SJCRH30 (cell line): ENCODE data around the gene DSE. TPM values are rescaled to one million over a fixed set of nuclear protein-coding genes. Genes with fewer than 3 reads are reported as not detected.

Experiments
- DNase-seq, 2 experiments: peaks; one replicate each; pipeline ENCODE4 v3.0.0-alpha.2; 2015 to 2020
- H3K27ac ChIP-seq: fragments of 250-450 bp; sonication (Bioruptor Pico); 2 replicates; pipeline ENCODE4 v1.5.1; 2020; ENCODE audit warnings: mild to moderate bottlenecking, moderate library complexity
- H3K27me3 ChIP-seq: fragments of 250-450 bp; sonication (Bioruptor Pico); 2 replicates; pipeline ENCODE4 v1.5.1; 2020; ENCODE audit warnings: mild to moderate bottlenecking, moderate library complexity
- H3K36me3 ChIP-seq: fragments of 250-450 bp; sonication (Bioruptor Pico); 2 replicates; pipeline ENCODE4 v1.5.1; 2020; ENCODE audit warnings: mild to moderate bottlenecking, moderate library complexity
- H3K4me1 ChIP-seq: fragments of 250-450 bp; sonication (Bioruptor Pico); 2 replicates; pipeline ENCODE4 v1.5.1; 2020; ENCODE audit warnings: mild to moderate bottlenecking, moderate library complexity
- H3K4me3 ChIP-seq: fragments of 250-450 bp; sonication (Bioruptor Pico); 2 replicates; pipeline ENCODE4 v1.5.1; 2020; ENCODE audit warnings: mild to moderate bottlenecking, moderate library complexity
- H3K9me3 ChIP-seq: fragments of 250-450 bp; sonication (Bioruptor Pico); replicated peaks from 2 replicates; pipeline ENCODE4 v1.5.1; 2020; ENCODE audit warnings: mild to moderate bottlenecking, moderate library complexity
- total RNA-seq: library from RNA; depleted of rRNA; stranded (reverse); fragments of >200 nt; shearing (Covaris generic); gene quantifications from 2 replicates; pipeline ENCODE4 v1.2.3, GENCODE V29; 2014

DSE gene
- total RNA-seq, 1 experiment from 2014 or later: 51.0 TPM

DNA sequence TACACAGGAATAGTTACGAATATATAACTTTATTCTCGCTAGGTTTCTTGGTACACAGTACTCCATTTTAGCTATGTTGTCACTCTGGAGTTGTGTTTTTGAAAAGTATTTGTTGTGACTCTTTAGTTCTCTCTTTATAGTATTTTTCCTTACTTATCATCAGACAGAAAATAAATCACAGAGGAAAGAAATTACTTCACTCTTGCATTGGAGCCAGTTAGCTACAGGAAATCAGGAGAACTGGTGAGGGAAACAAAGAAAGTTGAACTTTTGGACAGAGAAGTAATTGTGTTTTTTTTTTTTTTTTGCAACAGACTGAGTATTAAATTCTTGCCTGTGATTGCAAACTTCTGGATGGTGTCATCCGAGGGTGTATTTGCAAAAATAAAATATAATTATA lies 33.9 kb downstream of the DSE start:
- no peaks in the 10 kb centered on the region for H3K27me3 ChIP-seq
- H3K4me3 ChIP-seq: peak overlapping the region; percentile 1; the same call in 1 of the 2 replicates
- no peak for DNase-seq
- H3K27ac ChIP-seq: peak overlapping the region; percentile 35
- H3K4me1 ChIP-seq: peaks cover 35% of the 10 kb centered on the region
- H3K36me3 ChIP-seq: 0 out of 2 replicates have a peak, but pooled peaks cover 6% of the 10 kb centered on the region
- H3K9me3 ChIP-seq: no peaks in the 10 kb centered on the region

DNA sequence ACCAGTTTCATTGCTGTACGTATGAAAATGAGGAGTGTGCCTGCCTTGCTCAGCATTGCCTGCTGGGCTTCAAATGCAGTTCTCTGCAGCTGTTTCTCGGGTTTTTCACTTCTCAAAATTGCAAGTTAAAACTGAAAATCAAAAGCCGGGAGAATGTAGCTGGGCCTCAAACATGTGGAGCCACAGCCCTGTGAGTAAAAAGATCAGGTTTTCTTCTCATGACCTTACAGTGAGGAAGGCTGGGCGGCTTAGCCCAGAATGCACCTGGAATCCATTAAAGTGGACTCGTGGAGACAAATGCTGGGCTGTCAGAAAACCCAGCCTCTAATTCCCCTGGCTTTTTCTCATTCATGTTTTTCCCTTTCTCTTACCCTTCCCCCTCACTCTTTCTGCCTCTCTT lies 34.4 kb downstream of the DSE start:
- Histone ChIP-seq H3K27ac (peak overlapping the region; percentile 35), H3K36me3 (0 out of 2 replicates have a peak, but pooled peaks cover 3% of the 10 kb centered on the region), H3K9me3 (no peaks in the 10 kb centered on the region), H3K4me1 (peaks cover 32% of the 10 kb centered on the region), H3K4me3 (peak overlapping the region; percentile 1; the same call in 1 of the 2 replicates), H3K27me3 (no peaks in the 10 kb centered on the region)
- DNase-seq: peak; percentile 49 to 76

- Histone ChIP-seq H3K27me3 (no peaks in the 10 kb centered on the region), H3K4me3 (no peak overlapping the region), H3K9me3 (no peaks in the 10 kb centered on the region), H3K27ac (peak overlapping the region; percentile 35), H3K36me3 (0 out of 2 replicates have a peak, but pooled peaks cover 3% of the 10 kb centered on the region), H3K4me1 (peaks cover 33% of the 10 kb centered on the region)
- peak; percentile 23 to 60 for DNase-seq
Measured at GRCh38 chr6:116405652-116406356, 35.1 kb downstream of the DSE start.

DNA sequence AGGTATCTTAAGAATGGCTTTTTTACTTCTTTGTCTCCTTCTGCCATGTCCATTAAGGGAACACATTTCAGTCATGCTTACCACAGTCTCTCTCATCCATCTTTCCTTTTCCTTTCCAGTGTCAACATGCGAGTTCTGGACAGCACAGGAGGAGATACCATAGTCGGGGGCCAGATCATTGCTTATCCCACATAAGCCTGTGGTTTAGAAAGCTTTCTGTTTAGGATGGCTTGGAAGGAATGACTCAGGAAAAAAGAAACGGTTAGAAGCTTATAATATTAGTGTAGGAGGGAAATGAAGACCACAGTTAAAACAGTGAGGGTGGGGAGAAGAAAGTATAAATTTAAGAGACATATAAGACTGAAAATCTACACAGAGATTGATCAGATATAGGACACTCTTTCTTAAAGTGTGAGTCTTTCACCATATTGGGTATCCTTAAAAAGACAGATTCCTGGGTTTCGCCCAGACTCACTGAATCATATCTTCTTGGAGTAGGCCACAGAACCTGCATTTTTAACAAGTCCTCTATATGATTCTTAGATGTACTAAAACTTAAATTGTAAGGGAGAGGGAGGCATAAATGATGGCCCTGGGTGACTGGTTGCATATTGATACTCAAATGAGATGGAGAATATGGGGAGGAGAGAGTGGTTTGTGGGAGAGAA lies 36.1 kb downstream of the DSE start:
- no peaks in the 10 kb centered on the region for H3K27me3 ChIP-seq
- H3K27ac ChIP-seq: peak overlapping the region; percentile 21; the same call in 1 of the 2 replicates
- peaks cover 43% of the 10 kb centered on the region for H3K4me1 ChIP-seq
- no peaks in the 10 kb centered on the region for H3K9me3 ChIP-seq
- H3K36me3 ChIP-seq: 0 out of 2 replicates have a peak, but pooled peaks cover 3% of the 10 kb centered on the region
- H3K4me3 ChIP-seq: no peak overlapping the region
- peak; percentile 45 to 73 for DNase-seq

DNA sequence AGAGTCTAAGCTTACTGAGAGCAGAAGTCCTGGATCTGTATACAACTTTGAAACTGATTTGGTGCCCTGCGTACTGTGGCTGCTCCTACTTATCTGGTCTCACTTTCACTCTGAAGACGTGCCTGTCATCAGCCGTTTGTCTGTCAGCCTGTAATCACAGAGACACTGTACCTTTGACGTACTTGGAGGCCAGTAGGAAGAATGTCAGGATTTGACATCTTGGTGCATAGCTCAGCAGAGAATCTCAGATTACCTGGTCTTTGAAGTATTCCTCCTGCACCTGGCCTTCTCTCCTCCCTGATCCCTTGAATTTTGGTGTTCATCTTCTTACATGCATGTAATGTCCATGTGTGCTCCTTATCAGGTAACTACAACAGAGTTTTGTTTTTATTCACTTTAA lies 37.7 kb downstream of the DSE start:
- 0 out of 2 replicates have a peak, but pooled peaks cover 3% of the 10 kb centered on the region for H3K36me3 ChIP-seq
- no peak overlapping the region for H3K27ac ChIP-seq
- no peak overlapping the region for H3K4me3 ChIP-seq
- DNase-seq: no peak
- no peaks in the 10 kb centered on the region for H3K27me3 ChIP-seq
- peaks cover 53% of the 10 kb centered on the region for H3K4me1 ChIP-seq
- no peaks in the 10 kb centered on the region for H3K9me3 ChIP-seq

- DNase-seq: no peak
- Histone ChIP-seq H3K27ac (no peak overlapping the region), H3K27me3 (no peaks in the 10 kb centered on the region), H3K4me3 (no peak overlapping the region), H3K4me1 (peaks cover 48% of the 10 kb centered on the region), H3K36me3 (0 out of 2 replicates have a peak, but pooled peaks cover 3% of the 10 kb centered on the region), H3K9me3 (no peaks in the 10 kb centered on the region)
Measured at GRCh38 chr6:116409756-116410155, 39.0 kb downstream of the DSE start.

DNA sequence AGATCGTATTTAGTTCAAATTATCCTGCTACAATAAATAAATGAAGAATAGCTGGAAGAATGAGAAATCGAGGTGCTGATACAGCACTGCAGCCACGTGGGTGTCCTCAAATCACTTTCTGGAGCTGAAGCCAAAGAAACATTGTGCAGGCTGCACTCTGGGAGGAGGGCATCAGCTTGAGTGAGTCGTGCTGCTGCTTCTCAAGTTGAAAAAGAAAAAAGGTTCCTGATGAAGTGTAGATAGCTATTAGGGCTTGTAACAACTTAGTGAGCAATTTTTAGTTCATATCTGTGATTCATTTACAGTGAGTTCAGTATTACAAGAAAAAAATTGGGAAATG lies 40.5 kb downstream of the DSE start:
- DNase-seq: peak; percentile 62 to 79
- Histone ChIP-seq H3K4me3 (no peak overlapping the region), H3K9me3 (no peaks in the 10 kb centered on the region), H3K27ac (peak overlapping the region; percentile 74), H3K4me1 (peaks cover 36% of the 10 kb centered on the region), H3K27me3 (no peaks in the 10 kb centered on the region), H3K36me3 (0 out of 2 replicates have a peak, but pooled peaks cover 3% of the 10 kb centered on the region)

DNA sequence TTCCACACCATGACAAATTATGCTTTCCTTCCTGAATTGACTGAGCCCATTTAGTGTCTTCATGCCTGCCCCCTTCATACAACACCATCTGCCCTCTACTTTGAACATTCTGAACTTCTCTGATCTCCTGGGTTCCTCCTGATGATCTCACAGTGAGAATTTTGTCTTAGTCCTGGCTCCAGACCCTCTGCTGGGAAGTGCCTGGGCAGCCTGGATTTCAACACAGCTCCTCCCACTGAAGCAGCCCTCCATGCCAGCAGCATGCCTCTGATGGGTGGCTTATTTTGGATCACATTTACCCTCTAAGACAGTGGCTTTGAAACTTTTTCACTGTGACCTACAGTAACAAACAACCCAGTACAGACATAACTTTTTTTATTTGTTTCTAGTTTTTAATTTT lies 41.5 kb downstream of the DSE start:
- H3K27ac ChIP-seq: peak overlapping the region; percentile 74
- H3K27me3 ChIP-seq: no peaks in the 10 kb centered on the region
- no peak overlapping the region for H3K4me3 ChIP-seq
- peaks cover 26% of the 10 kb centered on the region for H3K4me1 ChIP-seq
- H3K36me3 ChIP-seq: 0 out of 2 replicates have a peak, but pooled peaks cover 3% of the 10 kb centered on the region
- H3K9me3 ChIP-seq: no peaks in the 10 kb centered on the region
- peak; percentile 49 to 76 for DNase-seq

DNA sequence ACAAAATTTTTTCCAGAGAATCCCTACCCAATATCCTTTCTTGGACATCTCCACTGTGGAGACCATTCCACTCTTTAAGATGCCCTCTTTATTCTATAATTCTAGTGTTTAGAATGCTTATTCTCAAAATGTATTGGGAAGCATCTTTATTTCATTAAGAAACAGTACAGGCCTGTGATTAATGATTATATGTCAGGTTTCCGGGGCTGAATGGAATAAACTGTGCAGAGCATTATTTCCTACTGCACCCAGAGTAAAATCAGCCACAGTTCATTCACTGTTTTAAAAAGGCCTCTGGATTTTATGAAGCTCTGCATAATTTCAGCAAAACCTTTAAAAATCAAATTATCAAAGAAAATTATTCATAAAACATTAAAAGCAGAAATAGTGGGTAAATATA lies 42.6 kb downstream of the DSE start:
- Histone ChIP-seq H3K4me1 (peaks cover 22% of the 10 kb centered on the region), H3K27me3 (no peaks in the 10 kb centered on the region), H3K4me3 (no peak overlapping the region), H3K9me3 (no peaks in the 10 kb centered on the region), H3K27ac (no peak overlapping the region), H3K36me3 (0 out of 2 replicates have a peak, but pooled peaks cover 3% of the 10 kb centered on the region)
- DNase-seq: no peak

GRCh38 chr6:116417661-116418060 lies 46.9 kb downstream of the DSE start:
- no peak for DNase-seq
- Histone ChIP-seq H3K4me3 (no peak overlapping the region), H3K36me3 (no peaks in the 10 kb centered on the region), H3K9me3 (no peaks in the 10 kb centered on the region), H3K4me1 (peaks cover 5% of the 10 kb centered on the region), H3K27ac (no peak overlapping the region), H3K27me3 (no peaks in the 10 kb centered on the region)

DNA sequence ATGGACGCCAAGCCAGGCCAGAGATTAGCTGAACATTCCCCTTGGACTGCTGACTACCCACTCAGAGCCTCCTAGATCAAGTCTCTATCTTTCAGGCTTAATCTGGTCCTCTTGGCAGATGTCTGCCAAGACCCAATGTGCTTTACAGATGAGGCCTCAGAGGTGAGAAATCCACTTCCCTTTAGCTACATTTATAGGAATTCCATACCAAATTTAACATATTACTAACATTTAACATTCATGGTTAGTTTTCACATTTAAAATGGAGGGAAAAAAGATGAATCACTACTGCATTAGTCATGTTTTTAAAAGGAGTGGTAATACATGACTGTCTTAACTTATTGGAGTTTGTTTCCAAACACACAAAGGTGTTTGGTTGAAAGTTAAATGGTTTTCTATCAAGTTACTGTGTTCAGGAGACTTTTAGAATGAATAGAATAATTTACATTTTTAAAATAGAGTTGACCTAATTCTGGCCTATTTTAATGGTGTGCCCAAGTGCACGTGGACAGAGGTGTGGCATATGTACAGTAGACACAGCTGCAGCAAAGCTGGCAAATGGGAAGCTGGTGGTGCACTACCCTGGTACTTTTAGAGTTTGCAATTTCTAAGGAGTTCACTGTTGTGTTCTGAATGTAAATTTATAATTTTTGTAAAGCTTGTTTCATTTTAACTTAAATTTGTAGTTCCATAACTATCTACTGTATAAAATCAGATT lies 48.5 kb downstream of the DSE start:
- Histone ChIP-seq H3K4me1 (peaks cover 2% of the 10 kb centered on the region; the same call in 1 of the 2 replicates), H3K4me3 (no peak overlapping the region)
- DNase-seq: no peak

DNA sequence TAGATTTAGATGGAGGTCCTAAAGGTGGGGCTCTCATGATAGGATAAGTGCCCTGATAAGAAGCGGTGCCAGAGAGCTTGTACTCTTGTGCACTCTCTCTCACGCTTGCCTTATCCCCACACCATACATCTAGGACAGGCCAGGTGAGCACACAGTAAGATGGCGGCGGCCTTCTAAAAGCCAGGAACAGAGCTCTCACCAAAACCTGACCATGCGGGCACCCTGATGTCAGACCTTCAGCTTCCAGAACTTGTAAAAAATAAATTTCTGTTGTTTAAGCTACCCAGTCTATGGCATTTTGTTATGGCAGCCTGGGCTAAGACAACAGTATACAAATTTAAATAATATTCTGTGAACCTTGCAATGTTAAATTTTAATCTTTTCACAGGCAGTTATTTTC lies 49.6 kb downstream of the DSE start:
- Histone ChIP-seq H3K4me3 (no peak overlapping the region), H3K27ac (no peak overlapping the region), H3K9me3 (no peaks in the 10 kb centered on the region), H3K36me3 (peaks cover 7% of the 10 kb centered on the region; the same call in 1 of the 2 replicates), H3K27me3 (no peaks in the 10 kb centered on the region), H3K4me1 (peaks cover 2% of the 10 kb centered on the region; the same call in 1 of the 2 replicates)
- no peak for DNase-seq

More for the DNA sequence above, 48.5 kb downstream of the DSE start:
- no peaks in the 10 kb centered on the region for H3K36me3 ChIP-seq
- H3K27ac ChIP-seq: no peak overlapping the region
- no peaks in the 10 kb centered on the region for H3K9me3 ChIP-seq
- H3K27me3 ChIP-seq: no peaks in the 10 kb centered on the region

- Histone ChIP-seq H3K4me1 (peaks cover 2% of the 10 kb centered on the region; the same call in 1 of the 2 replicates), H3K27me3 (no peaks in the 10 kb centered on the region), H3K4me3 (no peak overlapping the region), H3K9me3 (no peaks in the 10 kb centered on the region), H3K27ac (no peak overlapping the region), H3K36me3 (peaks cover 13% of the 10 kb centered on the region; the same call in 1 of the 2 replicates)
- no peak for DNase-seq
Measured at GRCh38 chr6:116422238-116422637, 51.5 kb downstream of the DSE start.

- no peak overlapping the region for H3K4me3 ChIP-seq
- peaks cover 12% of the 10 kb centered on the region for H3K4me1 ChIP-seq
- no peaks in the 10 kb centered on the region for H3K9me3 ChIP-seq
- H3K27me3 ChIP-seq: no peaks in the 10 kb centered on the region
- no peak overlapping the region for H3K27ac ChIP-seq
- H3K36me3 ChIP-seq: peaks cover 22% of the 10 kb centered on the region; the same call in 1 of the 2 replicates
- DNase-seq: no peak
Measured at GRCh38 chr6:116424001-116424400, 53.3 kb downstream of the DSE start.

- no peak for DNase-seq
- Histone ChIP-seq H3K9me3 (no peaks in the 10 kb centered on the region), H3K36me3 (peaks cover 22% of the 10 kb centered on the region)
Measured at GRCh38 chr6:116426551-116426950, 55.8 kb downstream of the DSE start.

More at GRCh38 chr6:116426551-116426950, 55.8 kb downstream of the DSE start:
- Histone ChIP-seq H3K4me1 (peaks cover 16% of the 10 kb centered on the region), H3K27ac (no peak overlapping the region), H3K27me3 (no peaks in the 10 kb centered on the region), H3K4me3 (no peak overlapping the region)
